Measurements from ENCODE around the gene ABCA5. TPM values are rescaled to one million over a fixed set of nuclear protein-coding genes. Genes with fewer than 3 reads are reported as not detected.
A peak's percentile ranks its signal among the peaks of the same experiment; 100 is the strongest.

The ABCA5 gene
- polyA plus RNA-seq, 4 donors = 11.5 to 135 (median 41.3) TPM

- FAIRE-seq (no peak), DNase-seq (no peak)
- no peaks in the 10 kb centered on the region for H3K27me3 ChIP-seq (ENCODE audit: control insufficient read depth in 3 of 3, insufficient read depth in 3 of 3, low read length in 3 of 3)
- H3K9me3 ChIP-seq (ENCODE audit: control insufficient read depth in 2 of 2, insufficient read depth in 1 of 2, low read depth in 1 of 2, low read length in 1 of 2) = peaks cover 4 to 12% of the 10 kb centered on the region in 2 donors
- H3K27ac ChIP-seq (ENCODE audit: low read depth in 1 of 3, low read length in 2 of 3) = no peak overlapping the region
- no peak overlapping the region for H3K4me3 ChIP-seq (ENCODE audit: low read depth in 1 of 3, low read length in 3 of 3)
- H3K4me1 ChIP-seq (ENCODE audit: control insufficient read depth in 3 of 3, insufficient read depth in 2 of 3, low read depth in 1 of 3, low read length in 2 of 3) = no peaks in the 10 kb centered on the region
- H3K36me3 ChIP-seq (ENCODE audit: control insufficient read depth in 3 of 3, insufficient read depth in 2 of 3, low read depth in 1 of 3, low read length in 3 of 3) = peaks cover 0 to 4% (median 2%) of the 10 kb centered on the region in 3 donors
- WGBS, 3 donors = 86 to 88% (median 88%) methylated on average over 3 of the region's 3 CpGs
Measured at GRCh38 chr17:69236946-69237345, 90.0 kb downstream of the ABCA5 start.

GRCh38 chr17:69236464-69236863, 90.5 kb downstream of the ABCA5 start:
- Histone ChIP-seq H3K27ac (ENCODE audit: low read depth in 1 of 3, low read length in 2 of 3) (no peak overlapping the region), H3K36me3 (ENCODE audit: control insufficient read depth in 3 of 3, insufficient read depth in 2 of 3, low read depth in 1 of 3, low read length in 3 of 3) (peaks cover 0 to 4% (median 2%) of the 10 kb centered on the region in 3 donors), H3K27me3 (ENCODE audit: control insufficient read depth in 3 of 3, insufficient read depth in 3 of 3, low read length in 3 of 3) (no peaks in the 10 kb centered on the region), H3K4me3 (ENCODE audit: low read depth in 1 of 3, low read length in 3 of 3) (no peak overlapping the region), H3K4me1 (ENCODE audit: control insufficient read depth in 3 of 3, insufficient read depth in 2 of 3, low read depth in 1 of 3, low read length in 2 of 3) (no peaks in the 10 kb centered on the region), H3K9me3 (ENCODE audit: control insufficient read depth in 2 of 2, insufficient read depth in 1 of 2, low read depth in 1 of 2, low read length in 1 of 2) (peaks cover 4 to 12% of the 10 kb centered on the region in 2 donors)
- DNase-seq (no peak), FAIRE-seq (no peak)
- WGBS, 3 donors = 53 to 64% (median 60%) methylated on average over 2 of the region's 2 CpGs

- FAIRE-seq = no peak
- no peaks in the 10 kb centered on the region for H3K4me1 ChIP-seq (ENCODE audit: control insufficient read depth in 3 of 3, insufficient read depth in 2 of 3, low read depth in 1 of 3, low read length in 2 of 3)
- H3K27ac ChIP-seq (ENCODE audit: low read depth in 1 of 3, low read length in 2 of 3) = no peak overlapping the region
- peaks cover 0 to 4% (median 2%) of the 10 kb centered on the region in 3 donors for H3K36me3 ChIP-seq (ENCODE audit: control insufficient read depth in 3 of 3, insufficient read depth in 2 of 3, low read depth in 1 of 3, low read length in 3 of 3)
- peak; percentile 75 to 86 for DNase-seq
- H3K4me3 ChIP-seq (ENCODE audit: low read depth in 1 of 3, low read length in 3 of 3) = no peak overlapping the region
- peaks cover 4 to 12% of the 10 kb centered on the region in 2 donors for H3K9me3 ChIP-seq (ENCODE audit: control insufficient read depth in 2 of 2, insufficient read depth in 1 of 2, low read depth in 1 of 2, low read length in 1 of 2)
- no peaks in the 10 kb centered on the region for H3K27me3 ChIP-seq (ENCODE audit: control insufficient read depth in 3 of 3, insufficient read depth in 3 of 3, low read length in 3 of 3)
- WGBS, 3 donors = 0 to 8% (median 6%) methylated on average over 1 of the region's 1 CpG
Measured at GRCh38 chr17:69235338-69236058, 91.4 kb downstream of the ABCA5 start.

- Histone ChIP-seq H3K27me3 (ENCODE audit: control insufficient read depth in 3 of 3, insufficient read depth in 3 of 3, low read length in 3 of 3) (no peaks in the 10 kb centered on the region), H3K9me3 (ENCODE audit: control insufficient read depth in 2 of 2, insufficient read depth in 1 of 2, low read depth in 1 of 2, low read length in 1 of 2) (peaks cover 4 to 12% of the 10 kb centered on the region in 2 donors), H3K4me3 (ENCODE audit: low read depth in 1 of 3, low read length in 3 of 3) (no peak overlapping the region), H3K36me3 (ENCODE audit: control insufficient read depth in 3 of 3, insufficient read depth in 2 of 3, low read depth in 1 of 3, low read length in 3 of 3) (peaks cover 0 to 4% (median 2%) of the 10 kb centered on the region in 3 donors), H3K4me1 (ENCODE audit: control insufficient read depth in 3 of 3, insufficient read depth in 2 of 3, low read depth in 1 of 3, low read length in 2 of 3) (no peaks in the 10 kb centered on the region), H3K27ac (ENCODE audit: low read depth in 1 of 3, low read length in 2 of 3) (no peak overlapping the region)
- FAIRE-seq (no peak), DNase-seq (no peak)
Measured at GRCh38 chr17:69232650-69233049, 94.3 kb downstream of the ABCA5 start.

- DNase-seq = no peak
- Histone ChIP-seq H3K27me3 (ENCODE audit: control insufficient read depth in 3 of 3, insufficient read depth in 3 of 3, low read length in 3 of 3) (no peaks in the 10 kb centered on the region), H3K4me3 (ENCODE audit: low read depth in 1 of 3, low read length in 3 of 3) (no peak overlapping the region), H3K9me3 (ENCODE audit: control insufficient read depth in 2 of 2, insufficient read depth in 1 of 2, low read depth in 1 of 2, low read length in 1 of 2) (peaks cover 4 to 12% of the 10 kb centered on the region in 2 donors), H3K27ac (ENCODE audit: low read depth in 1 of 3, low read length in 2 of 3) (no peak overlapping the region), H3K36me3 (ENCODE audit: control insufficient read depth in 3 of 3, insufficient read depth in 2 of 3, low read depth in 1 of 3, low read length in 3 of 3) (peaks cover 0 to 4% (median 2%) of the 10 kb centered on the region in 3 donors), H3K4me1 (ENCODE audit: control insufficient read depth in 3 of 3, insufficient read depth in 2 of 3, low read depth in 1 of 3, low read length in 2 of 3) (no peaks in the 10 kb centered on the region)
- WGBS, 3 donors = 78 to 90% (median 87%) methylated on average over 1 of the region's 1 CpG
- FAIRE-seq = no peak
Measured at GRCh38 chr17:69231521-69231920, 95.4 kb downstream of the ABCA5 start.

- no peak for FAIRE-seq
- 91 to 96% (median 92%) methylated on average over 3 of the region's 3 CpGs for WGBS, 3 donors
Measured at GRCh38 chr17:69230939-69231338, 96.0 kb downstream of the ABCA5 start.

GRCh38 chr17:69228576-69228975, 98.4 kb downstream of the ABCA5 start, which contains the start of gene ABCA10:
Gene ABCA10 (minus strand): TSS chr17:69228824. CDS start chr17:69225358, 3,466 bp downstream.
- Histone ChIP-seq H3K9me3 (ENCODE audit: control insufficient read depth in 2 of 2, insufficient read depth in 1 of 2, low read depth in 1 of 2, low read length in 1 of 2) (peaks cover 0 to 3% of the 10 kb centered on the region in 2 donors), H3K36me3 (ENCODE audit: control insufficient read depth in 3 of 3, insufficient read depth in 2 of 3, low read depth in 1 of 3, low read length in 3 of 3) (no peaks in the 10 kb centered on the region), H3K4me3 (ENCODE audit: low read depth in 1 of 3, low read length in 3 of 3) (no peak within 1 kb of the TSS), H3K27me3 (ENCODE audit: control insufficient read depth in 3 of 3, insufficient read depth in 3 of 3, low read length in 3 of 3) (no peaks in the 10 kb centered on the region), H3K27ac (ENCODE audit: low read depth in 1 of 3, low read length in 2 of 3) (no peak within 1 kb of the TSS), H3K4me1 (ENCODE audit: control insufficient read depth in 3 of 3, insufficient read depth in 2 of 3, low read depth in 1 of 3, low read length in 2 of 3) (no peaks in the 10 kb centered on the region)
- FAIRE-seq (no peak), DNase-seq (no peak)
- WGBS, 3 donors = 69 to 95% (median 89%) methylated on average over 1 of the region's 1 CpG

More at GRCh38 chr17:69230939-69231338, 96.0 kb downstream of the ABCA5 start:
- Histone ChIP-seq H3K36me3 (ENCODE audit: control insufficient read depth in 3 of 3, insufficient read depth in 2 of 3, low read depth in 1 of 3, low read length in 3 of 3) (peaks cover 0 to 4% (median 2%) of the 10 kb centered on the region in 3 donors), H3K27ac (ENCODE audit: low read depth in 1 of 3, low read length in 2 of 3) (no peak overlapping the region), H3K4me1 (ENCODE audit: control insufficient read depth in 3 of 3, insufficient read depth in 2 of 3, low read depth in 1 of 3, low read length in 2 of 3) (no peaks in the 10 kb centered on the region), H3K27me3 (ENCODE audit: control insufficient read depth in 3 of 3, insufficient read depth in 3 of 3, low read length in 3 of 3) (no peaks in the 10 kb centered on the region), H3K4me3 (ENCODE audit: low read depth in 1 of 3, low read length in 3 of 3) (no peak overlapping the region), H3K9me3 (ENCODE audit: control insufficient read depth in 2 of 2, insufficient read depth in 1 of 2, low read depth in 1 of 2, low read length in 1 of 2) (peaks cover 4 to 12% of the 10 kb centered on the region in 2 donors)
- no peak for DNase-seq

- Histone ChIP-seq H3K27ac (ENCODE audit: low read depth in 1 of 3, low read length in 2 of 3) (no peak overlapping the region), H3K36me3 (ENCODE audit: control insufficient read depth in 3 of 3, insufficient read depth in 2 of 3, low read depth in 1 of 3, low read length in 3 of 3) (no peaks in the 10 kb centered on the region), H3K27me3 (ENCODE audit: control insufficient read depth in 3 of 3, insufficient read depth in 3 of 3, low read length in 3 of 3) (no peaks in the 10 kb centered on the region), H3K4me3 (ENCODE audit: low read depth in 1 of 3, low read length in 3 of 3) (no peak overlapping the region), H3K9me3 (ENCODE audit: control insufficient read depth in 2 of 2, insufficient read depth in 1 of 2, low read depth in 1 of 2, low read length in 1 of 2) (no peaks in the 10 kb centered on the region), H3K4me1 (ENCODE audit: control insufficient read depth in 3 of 3, insufficient read depth in 2 of 3, low read depth in 1 of 3, low read length in 2 of 3) (no peaks in the 10 kb centered on the region)
- no peak for FAIRE-seq
- no peak for DNase-seq
Measured at GRCh38 chr17:69228018-69228417, 98.9 kb downstream of the ABCA5 start.

GRCh38 chr17:69227541-69227940, 99.4 kb downstream of the ABCA5 start:
- Histone ChIP-seq H3K27me3 (ENCODE audit: control insufficient read depth in 3 of 3, insufficient read depth in 3 of 3, low read length in 3 of 3) (no peaks in the 10 kb centered on the region), H3K27ac (ENCODE audit: low read depth in 1 of 3, low read length in 2 of 3) (no peak overlapping the region), H3K36me3 (ENCODE audit: control insufficient read depth in 3 of 3, insufficient read depth in 2 of 3, low read depth in 1 of 3, low read length in 3 of 3) (no peaks in the 10 kb centered on the region), H3K9me3 (ENCODE audit: control insufficient read depth in 2 of 2, insufficient read depth in 1 of 2, low read depth in 1 of 2, low read length in 1 of 2) (no peaks in the 10 kb centered on the region), H3K4me1 (ENCODE audit: control insufficient read depth in 3 of 3, insufficient read depth in 2 of 3, low read depth in 1 of 3, low read length in 2 of 3) (no peaks in the 10 kb centered on the region), H3K4me3 (ENCODE audit: low read depth in 1 of 3, low read length in 3 of 3) (no peak overlapping the region)
- FAIRE-seq = no peak
- DNase-seq = no peak
- 51 to 77% (median 60%) methylated on average over 2 of the region's 2 CpGs for WGBS, 3 donors
